ENCODE data around the gene RPTOR. TPM values are rescaled to one million over a fixed set of nuclear protein-coding genes. Genes with fewer than 3 reads are reported as not detected.

The RPTOR gene
- polyA plus RNA-seq, 1 of the 3 experiments (the other 2 are of a cell fraction) = 14.9 TPM

GRCh38 chr17:80906364-80907259, 362.0 kb downstream of the RPTOR start:
- H3K9ac ChIP-seq = no peak overlapping the region
- no peaks in the 10 kb centered on the region for H3F3A ChIP-seq (replicated peaks; ENCODE audit: insufficient read depth)
- H3K79me2 ChIP-seq (ENCODE audit: insufficient read depth) = no peaks in the 10 kb centered on the region
- no peak overlapping the region for H3K27ac ChIP-seq (ENCODE audit: low read depth in 2 of 2, low read length in 1 of 2)
- no peaks in the 10 kb centered on the region for H3K9me3 ChIP-seq
- no peaks in the 10 kb centered on the region for H4K20me1 ChIP-seq (ENCODE audit: insufficient read depth)
- ChIA-PET CTCF (interaction anchor here (1.4 kb wide), 2 partner anchors 17 to 62 kb away, joined by 3 read pairs; no protein-coding TSS in a partner anchor), POLR2A (no interaction called here)
- WGBS (ENCODE audit: low lambda C conversion rate) = 94% methylated on average over 37 of the region's 39 CpGs
- TF ChIP-seq POLR2AphosphoS5 (IDR thresholded peaks at IDR 0.05; ENCODE audit: low read depth, low read length) (no peak), PBX3 (IDR thresholded peaks at IDR 0.05) (no peak), FOXM1 (IDR thresholded peaks at IDR 0.05; ENCODE audit: low read depth) (no peak), MAX (IDR thresholded peaks at IDR 0.05; ENCODE audit: low read depth) (no peak), EZH2phosphoT487 (IDR thresholded peaks at IDR 0.05; ENCODE audit: borderline replicate concordance, low read depth) (no peak), USF2 (IDR thresholded peaks at IDR 0.05; ENCODE audit: borderline replicate concordance, low read depth, low read length) (no peak), YY1 (IDR thresholded peaks at IDR 0.05; ENCODE audit: low read depth) (no peak), RXRA (IDR thresholded peaks at IDR 0.05; ENCODE audit: borderline replicate concordance, low read depth) (no peak), ZBTB33 (IDR thresholded peaks at IDR 0.05; ENCODE audit: borderline replicate concordance, low read depth) (no peak), USF1 (IDR thresholded peaks at IDR 0.05; ENCODE audit: borderline replicate concordance, low read depth) (no peak), RFX5 (IDR thresholded peaks at IDR 0.05; ENCODE audit: low read length) (no peak), FOSL2 (IDR thresholded peaks at IDR 0.05; ENCODE audit: borderline replicate concordance, low read depth) (no peak), IRF3 (IDR thresholded peaks at IDR 0.05; ENCODE audit: low read depth, low read length) (no peak)
- H3K36me3 ChIP-seq (replicated peaks in 1 of 2; ENCODE audit: control insufficient read depth in 1 of 2, insufficient read depth in 2 of 2, low read length in 1 of 2) = peaks cover 14 to 34% of the 10 kb centered on the region in 2 experiments
- H3K9me2 ChIP-seq = no peaks in the 10 kb centered on the region
- DNase-seq = no peak
- H3K27me3 ChIP-seq (ENCODE audit: insufficient read depth) = no peaks in the 10 kb centered on the region
- no peak overlapping the region for H3K4me3 ChIP-seq (ENCODE audit: low read depth in 2 of 2, low read length in 1 of 2)
- H3K4me1 ChIP-seq (ENCODE audit: control insufficient read depth in 1 of 2, insufficient read depth in 2 of 2, low read depth in 1 of 2, low read length in 1 of 2) = no peaks in the 10 kb centered on the region
- no peak overlapping the region for H2AFZ ChIP-seq (ENCODE audit: low read depth)
- H3K4me2 ChIP-seq = no peak overlapping the region
